ENCODE data around the gene PSMD7. TPM values are rescaled to one million over a fixed set of nuclear protein-coding genes. Genes with fewer than 3 reads are reported as not detected.

The PSMD7 gene
- total and polyA plus RNA-seq, 2 donors (not counting 3 experiments of a cell fraction or from before 2014, with no cell fraction given): 89.8 to 119 TPM

DNA sequence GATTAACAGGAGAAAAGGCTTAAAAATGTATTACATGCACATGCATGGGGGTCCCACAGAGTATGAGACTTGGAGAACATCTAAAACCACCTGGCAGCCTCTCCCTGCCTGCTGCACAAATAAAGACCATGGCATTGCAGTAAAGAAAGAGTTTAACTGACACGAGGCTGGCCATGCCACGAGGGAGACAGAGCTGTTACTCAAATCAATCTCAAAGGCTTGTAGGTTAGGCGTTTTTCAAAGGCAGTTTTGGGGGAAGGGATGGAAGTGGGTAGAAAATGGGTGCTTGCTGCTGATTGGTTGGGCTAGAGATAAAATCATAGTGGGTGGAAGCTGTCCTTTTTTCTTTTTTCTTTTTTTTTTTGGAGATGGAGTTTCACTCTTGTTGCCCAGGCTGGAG is 17.3 kb upstream of the PSMD7 start:
- Histone ChIP-seq H3K9ac (replicated peaks; ENCODE audit: extremely low read depth, insufficient read depth, low read length) (no peak overlapping the region), H3K79me2 (ENCODE audit: control insufficient read depth, insufficient read depth, low read length) (no peaks in the 10 kb centered on the region), H3K9me1 (replicated peaks; ENCODE audit: control insufficient read depth, extremely low read depth, insufficient read depth, low read length) (no peaks in the 10 kb centered on the region), H3K4me1 (ENCODE audit: control insufficient read depth, extremely low read depth, insufficient read depth, low read length) (no peaks in the 10 kb centered on the region), H3K27me3 (ENCODE audit: control insufficient read depth in 2 of 2, insufficient read depth in 2 of 2, low read length in 2 of 2) (peaks cover 3 to 8% of the 10 kb centered on the region in 2 experiments), H3K9me3 (replicated peaks; ENCODE audit: control insufficient read depth, insufficient read depth, low read length) (no peaks in the 10 kb centered on the region), H2AFZ (ENCODE audit: low read depth, low read length) (no peak overlapping the region), H3K4me3 (replicated peaks in 1 of 3; ENCODE audit: insufficient read depth in 1 of 3, low read depth in 1 of 3, low read length in 3 of 3) (no peak overlapping the region), H3K36me3 (ENCODE audit: control insufficient read depth in 2 of 2, extremely low read depth in 1 of 2, insufficient read depth in 2 of 2, low read length in 2 of 2) (no peaks in the 10 kb centered on the region), H3K4me2 (ENCODE audit: insufficient read depth, low read length) (no peak overlapping the region), H4K20me1 (replicated peaks; ENCODE audit: control insufficient read depth, extremely low read depth, insufficient read depth, low read length) (no peaks in the 10 kb centered on the region), H3K27ac (ENCODE audit: insufficient read depth, low read depth, low read length) (no peak overlapping the region)
- ChIA-PET POLR2A (no interaction called here), CTCF (no interaction called here)
- DNase-seq (ENCODE audit: low read depth, low spot score): no peak
- no TSS peak for BruUV-seq (replicated peaks)
- no peak for FAIRE-seq
- dilution Hi-C loops (cut with MboI; ENCODE audit: extremely low pct_ligation_motif_present, low sequenced_read_pairs) (no loop called here), intact Hi-C loops (cut with micrococcal nuclease) (no loop called here)
- TF ChIP-seq MYC (IDR thresholded peaks at IDR 0.05; ENCODE audit: low read depth, low read length) (no peak), POLR2AphosphoS5 (IDR thresholded peaks at IDR 0.05; ENCODE audit: insufficient read depth, low read depth, low read length) (no peak), GATA2 (IDR thresholded peaks at IDR 0.05; ENCODE audit: insufficient read depth, insufficient read length, low read depth, low read length) (no peak), POLR2A (IDR thresholded peaks at IDR 0.05; ENCODE audit: low read depth, low read length) (no peak), EZH2 (IDR thresholded peaks at IDR 0.05; ENCODE audit: borderline replicate concordance, low read depth, low read length, severe bottlenecking) (no peak), FOS (IDR thresholded peaks at IDR 0.05; ENCODE audit: borderline replicate concordance, insufficient read depth, low read length) (no peak)
- TF ChIP-seq, protein P1, sequence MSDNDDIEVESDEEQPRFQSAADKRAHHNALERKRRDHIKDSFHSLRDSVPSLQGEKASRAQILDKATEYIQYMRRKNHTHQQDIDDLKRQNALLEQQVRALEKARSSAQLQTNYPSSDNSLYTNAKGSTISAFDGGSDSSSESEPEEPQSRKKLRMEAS (IDR thresholded peaks at IDR 0.05; ENCODE audit: insufficient read depth, insufficient read length): no peak
- TF ChIP-seq, protein P2, sequence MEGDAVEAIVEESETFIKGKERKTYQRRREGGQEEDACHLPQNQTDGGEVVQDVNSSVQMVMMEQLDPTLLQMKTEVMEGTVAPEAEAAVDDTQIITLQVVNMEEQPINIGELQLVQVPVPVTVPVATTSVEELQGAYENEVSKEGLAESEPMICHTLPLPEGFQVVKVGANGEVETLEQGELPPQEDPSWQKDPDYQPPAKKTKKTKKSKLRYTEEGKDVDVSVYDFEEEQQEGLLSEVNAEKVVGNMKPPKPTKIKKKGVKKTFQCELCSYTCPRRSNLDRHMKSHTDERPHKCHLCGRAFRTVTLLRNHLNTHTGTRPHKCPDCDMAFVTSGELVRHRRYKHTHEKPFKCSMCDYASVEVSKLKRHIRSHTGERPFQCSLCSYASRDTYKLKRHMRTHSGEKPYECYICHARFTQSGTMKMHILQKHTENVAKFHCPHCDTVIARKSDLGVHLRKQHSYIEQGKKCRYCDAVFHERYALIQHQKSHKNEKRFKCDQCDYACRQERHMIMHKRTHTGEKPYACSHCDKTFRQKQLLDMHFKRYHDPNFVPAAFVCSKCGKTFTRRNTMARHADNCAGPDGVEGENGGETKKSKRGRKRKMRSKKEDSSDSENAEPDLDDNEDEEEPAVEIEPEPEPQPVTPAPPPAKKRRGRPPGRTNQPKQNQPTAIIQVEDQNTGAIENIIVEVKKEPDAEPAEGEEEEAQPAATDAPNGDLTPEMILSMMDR (IDR thresholded peaks at IDR 0.05; ENCODE audit: extremely low read depth in 1 of 2, insufficient read depth in 1 of 2, low read depth in 1 of 2, low read length in 2 of 2): no peak

All from endothelial cell of umbilical vein (primary cell).